ENCODE results near the gene ZNF213.
"Not testable (repeated sequence)": the region's sequence is repeated elsewhere in the genome, so short reads cannot be mapped to it uniquely, and the experiment has no call there.

The ZNF213 gene

GRCh38 chr16:3129137-3130131, 5.4 kb upstream of the ZNF213 start:
- DNase-seq (ENCODE audit: low spot score), result peak; percentile 96

- peak; percentile 52 for DNase-seq (ENCODE audit: low spot score)
Measured at GRCh38 chr16:3131755-3132377, 3.0 kb upstream of the ZNF213 start.

- DNase-seq (ENCODE audit: low spot score), result no peak
Measured at GRCh38 chr16:3133844-3134243, 985 bp upstream of the ZNF213 start.

GRCh38 chr16:3135126-3135715, 392 bp downstream of the ZNF213 start:
- DNase-seq (ENCODE audit: low spot score), result no peak

GRCh38 chr16:3137267-3137666, 2.4 kb downstream of the ZNF213 start:
- no peak for DNase-seq (ENCODE audit: low spot score)

- DNase-seq (ENCODE audit: low spot score), result no peak
Measured at GRCh38 chr16:3138342-3138741, 3.5 kb downstream of the ZNF213 start.

- DNase-seq (ENCODE audit: low spot score), result no peak
Measured at GRCh38 chr16:3138823-3139426, 4.1 kb downstream of the ZNF213 start.

GRCh38 chr16:3139561-3139960, 4.7 kb downstream of the ZNF213 start:
- not testable (repeated sequence) for DNase-seq (ENCODE audit: low spot score)

- DNase-seq (ENCODE audit: low spot score), result no peak
Measured at GRCh38 chr16:3140603-3141427, 6.0 kb downstream of the ZNF213 start.

GRCh38 chr16:3141781-3142311, 7.0 kb downstream of the ZNF213 start:
- no peak for DNase-seq (ENCODE audit: low spot score)

- no peak for DNase-seq (ENCODE audit: low spot score)
Measured at GRCh38 chr16:3142327-3142726, 7.5 kb downstream of the ZNF213 start.

- DNase-seq (ENCODE audit: low spot score), result no peak
Measured at GRCh38 chr16:3142770-3143169, 7.9 kb downstream of the ZNF213 start.

GRCh38 chr16:3143189-3143588, 8.4 kb downstream of the ZNF213 start:
- DNase-seq (ENCODE audit: low spot score), result no peak

GRCh38 chr16:3143598-3144320, 8.9 kb downstream of the ZNF213 start:
- peak; percentile 97 for DNase-seq (ENCODE audit: low spot score)

- DNase-seq (ENCODE audit: low spot score), result no peak
Measured at GRCh38 chr16:3144321-3144983, 9.6 kb downstream of the ZNF213 start.

- no peak for DNase-seq (ENCODE audit: low spot score)
Measured at GRCh38 chr16:3145151-3145550, 10.3 kb downstream of the ZNF213 start.

- DNase-seq (ENCODE audit: low spot score), result no peak
Measured at GRCh38 chr16:3145660-3146059, 10.8 kb downstream of the ZNF213 start.

GRCh38 chr16:3147046-3147756, 12.4 kb downstream of the ZNF213 start:
- no peak for DNase-seq (ENCODE audit: low spot score)

- DNase-seq (ENCODE audit: low spot score), result no peak
Measured at GRCh38 chr16:3147757-3148104, 12.9 kb downstream of the ZNF213 start.

All from cerebellar cortex (tissue), 1 donor.